Pons (tissue), 1 donor: Measurements from ENCODE around the gene MRGPRF.
"Not testable (repeated sequence)": the region's sequence is repeated elsewhere in the genome, so short reads cannot be mapped to it uniquely, and the experiment has no call there.

ENCODE experiments used
- DNase-seq: peaks from one replicate; pipeline ENCODE4 v3.0.0-alpha.2; 2016; ENCODE audit warnings: low spot score

Gene MRGPRF

GRCh38 chr11:69002570-69003231, 10.3 kb downstream of the MRGPRF start:
- no peak for DNase-seq

GRCh38 chr11:69002110-69002569, 10.9 kb downstream of the MRGPRF start:
- no peak for DNase-seq

- DNase-seq, result no peak
Measured at GRCh38 chr11:69001243-69002081, 11.6 kb downstream of the MRGPRF start.

GRCh38 chr11:69000831-69001242, 12.2 kb downstream of the MRGPRF start:
- DNase-seq, result peak; percentile 11

GRCh38 chr11:69000391-69000790, 12.7 kb downstream of the MRGPRF start:
- DNase-seq, result no peak

GRCh38 chr11:68999748-69000355, 13.2 kb downstream of the MRGPRF start:
- not testable (repeated sequence) for DNase-seq

GRCh38 chr11:68999093-68999747, 13.8 kb downstream of the MRGPRF start:
- DNase-seq, result no peak

- DNase-seq, result peak; percentile 38
Measured at GRCh38 chr11:68998390-68998911, 14.6 kb downstream of the MRGPRF start.

GRCh38 chr11:68997995-68998348, 15.1 kb downstream of the MRGPRF start:
- no peak for DNase-seq

- no peak for DNase-seq
Measured at GRCh38 chr11:68997124-68997994, 15.7 kb downstream of the MRGPRF start.

GRCh38 chr11:68996376-68997123, 16.5 kb downstream of the MRGPRF start:
- DNase-seq, result no peak

- no peak for DNase-seq
Measured at GRCh38 chr11:68994894-68995285, 18.2 kb downstream of the MRGPRF start.

GRCh38 chr11:68994161-68994893, 18.7 kb downstream of the MRGPRF start:
- no peak for DNase-seq

- no peak for DNase-seq
Measured at GRCh38 chr11:68993546-68993945, 19.5 kb downstream of the MRGPRF start.

GRCh38 chr11:68992743-68993255, 20.2 kb downstream of the MRGPRF start:
- no peak for DNase-seq

GRCh38 chr11:68990995-68991780, 21.9 kb downstream of the MRGPRF start:
- no peak for DNase-seq

- DNase-seq, result no peak
Measured at GRCh38 chr11:68989936-68990606, 23.0 kb downstream of the MRGPRF start.

- no peak for DNase-seq
Measured at GRCh38 chr11:68988491-68988890, 24.6 kb downstream of the MRGPRF start.
